ENCODE measurements around the gene NFATC2. TPM values are rescaled to one million over a fixed set of nuclear protein-coding genes. Genes with fewer than 3 reads are reported as not detected.

Gene NFATC2
- total RNA-seq, 4 donors from 2014 or later = 1.6 to 3.9 (median 2.8) TPM

DNA sequence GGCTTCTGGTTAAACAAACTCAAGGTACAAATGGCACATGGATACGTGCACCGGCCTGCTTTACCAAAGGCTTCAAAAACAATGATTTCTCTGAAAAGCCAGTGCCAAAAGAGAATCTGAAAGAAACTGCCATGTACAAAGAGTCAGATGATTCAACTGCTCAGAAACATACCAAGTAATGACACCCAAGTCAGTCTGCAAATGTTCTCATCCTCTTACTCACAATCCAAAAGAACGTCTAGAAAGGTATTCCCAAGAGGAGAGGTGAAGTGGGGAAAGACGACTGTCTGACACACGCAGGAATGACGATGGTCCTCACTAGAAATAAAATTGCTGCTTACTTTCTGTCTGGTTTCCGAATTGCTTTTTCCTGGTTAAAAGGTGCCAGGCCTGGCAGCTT is 52.9 kb downstream of the NFATC2 start:
- in situ Hi-C loops (cut with MboI; ENCODE audit: low sequenced_read_pairs in 4 of 4) (no loop called here), intact Hi-C loops (cut with DNase I; ENCODE audit: low total_unique reads) (no loop called here)
- Histone ChIP-seq H3K4me3 (no peak overlapping the region), H3K9me3 (no peaks in the 10 kb centered on the region), H3K36me3 (no peaks in the 10 kb centered on the region), H3K27ac (no peak overlapping the region), H3K4me1 (no peaks in the 10 kb centered on the region), H3K27me3 (no peaks in the 10 kb centered on the region)
- TF ChIP-seq, protein P1, sequence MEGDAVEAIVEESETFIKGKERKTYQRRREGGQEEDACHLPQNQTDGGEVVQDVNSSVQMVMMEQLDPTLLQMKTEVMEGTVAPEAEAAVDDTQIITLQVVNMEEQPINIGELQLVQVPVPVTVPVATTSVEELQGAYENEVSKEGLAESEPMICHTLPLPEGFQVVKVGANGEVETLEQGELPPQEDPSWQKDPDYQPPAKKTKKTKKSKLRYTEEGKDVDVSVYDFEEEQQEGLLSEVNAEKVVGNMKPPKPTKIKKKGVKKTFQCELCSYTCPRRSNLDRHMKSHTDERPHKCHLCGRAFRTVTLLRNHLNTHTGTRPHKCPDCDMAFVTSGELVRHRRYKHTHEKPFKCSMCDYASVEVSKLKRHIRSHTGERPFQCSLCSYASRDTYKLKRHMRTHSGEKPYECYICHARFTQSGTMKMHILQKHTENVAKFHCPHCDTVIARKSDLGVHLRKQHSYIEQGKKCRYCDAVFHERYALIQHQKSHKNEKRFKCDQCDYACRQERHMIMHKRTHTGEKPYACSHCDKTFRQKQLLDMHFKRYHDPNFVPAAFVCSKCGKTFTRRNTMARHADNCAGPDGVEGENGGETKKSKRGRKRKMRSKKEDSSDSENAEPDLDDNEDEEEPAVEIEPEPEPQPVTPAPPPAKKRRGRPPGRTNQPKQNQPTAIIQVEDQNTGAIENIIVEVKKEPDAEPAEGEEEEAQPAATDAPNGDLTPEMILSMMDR (IDR thresholded peaks at IDR 0.05 in 4 of 5, conservative IDR thresholded peaks at IDR 0.05 in 1 of 5) = no peak
- no peak for TF ChIP-seq POLR2A (IDR thresholded peaks at IDR 0.05)
- DNase-seq (no peak), ATAC-seq (no peak)

GRCh38 chr20:51488331-51488730 is 54.2 kb downstream of the NFATC2 start:
- in situ Hi-C loops (cut with MboI; ENCODE audit: low sequenced_read_pairs in 4 of 4) = no loop called here
- Histone ChIP-seq H3K4me1 (no peaks in the 10 kb centered on the region), H3K27me3 (no peaks in the 10 kb centered on the region), H3K27ac (no peak overlapping the region), H3K36me3 (no peaks in the 10 kb centered on the region), H3K4me3 (no peak overlapping the region), H3K9me3 (no peaks in the 10 kb centered on the region)
- ATAC-seq (no peak), DNase-seq (no peak)
- TF ChIP-seq POLR2A (IDR thresholded peaks at IDR 0.05) = no peak
- TF ChIP-seq, protein P1 (IDR thresholded peaks at IDR 0.05 in 4 of 5, conservative IDR thresholded peaks at IDR 0.05 in 1 of 5) = no peak
- intact Hi-C loops (cut with DNase I; ENCODE audit: low total_unique reads) = no loop called here

DNA sequence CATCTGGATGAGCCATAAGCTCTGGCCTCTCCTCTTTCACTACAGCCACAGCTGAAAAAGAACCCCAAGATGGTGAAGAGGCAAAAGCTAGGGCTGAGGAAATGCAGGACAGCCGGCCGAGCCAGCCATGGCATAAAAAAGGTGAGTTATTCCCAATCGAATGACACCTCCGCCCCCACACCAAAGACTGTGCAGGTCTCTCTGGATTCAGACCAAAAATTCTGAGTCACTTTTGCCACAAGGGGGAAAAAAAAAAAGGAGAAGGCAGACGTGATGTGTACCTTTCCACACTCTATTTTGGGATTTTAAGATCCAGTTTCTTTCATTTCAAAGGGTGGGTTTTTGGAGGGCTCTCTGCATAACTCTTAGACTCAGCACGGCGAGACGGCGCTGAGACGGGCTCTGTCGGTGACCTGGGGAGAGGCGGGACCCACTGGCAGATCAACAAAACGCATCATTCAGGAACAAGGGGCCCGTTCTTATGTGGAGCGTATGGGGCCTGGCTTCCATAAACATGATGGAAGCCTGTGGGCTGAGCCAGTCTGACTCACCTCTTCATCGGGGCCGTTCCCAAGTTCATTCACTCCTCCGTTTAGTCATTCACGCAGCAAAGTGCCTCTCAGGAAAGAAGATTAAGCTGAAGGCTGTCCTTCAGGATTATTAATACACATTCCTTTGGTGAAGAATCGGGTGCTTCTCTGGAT is 54.8 kb downstream of the NFATC2 start:
- Histone ChIP-seq H3K9me3 (no peaks in the 10 kb centered on the region), H3K27me3 (no peaks in the 10 kb centered on the region), H3K27ac (no peak overlapping the region), H3K4me1 (no peaks in the 10 kb centered on the region), H3K4me3 (no peak overlapping the region), H3K36me3 (no peaks in the 10 kb centered on the region)
- DNase-seq (no peak), ATAC-seq (no peak)
- TF ChIP-seq, protein P1 (IDR thresholded peaks at IDR 0.05 in 4 of 5, conservative IDR thresholded peaks at IDR 0.05 in 1 of 5) = no peak
- no peak for TF ChIP-seq POLR2A (IDR thresholded peaks at IDR 0.05)
- intact Hi-C loops (cut with DNase I; ENCODE audit: low total_unique reads) = no loop called here
- in situ Hi-C loops (cut with MboI; ENCODE audit: low sequenced_read_pairs in 4 of 4) = no loop called here

- Histone ChIP-seq H3K9me3 (no peaks in the 10 kb centered on the region), H3K27ac (no peak overlapping the region), H3K4me1 (no peaks in the 10 kb centered on the region), H3K4me3 (no peak overlapping the region), H3K27me3 (no peaks in the 10 kb centered on the region), H3K36me3 (no peaks in the 10 kb centered on the region)
- ATAC-seq (no peak), DNase-seq (no peak)
- TF ChIP-seq, protein P1 (IDR thresholded peaks at IDR 0.05 in 4 of 5, conservative IDR thresholded peaks at IDR 0.05 in 1 of 5) = no peak
- TF ChIP-seq POLR2A (IDR thresholded peaks at IDR 0.05) = no peak
- intact Hi-C loops (cut with DNase I; ENCODE audit: low total_unique reads) = no loop called here
- in situ Hi-C loops (cut with MboI; ENCODE audit: low sequenced_read_pairs in 4 of 4) = no loop called here
These were observed 55.4 kb downstream of the NFATC2 start for GRCh38 chr20:51487076-51487475.
